ENCODE results near the gene LCE2C.

The LCE2C gene

DNA sequence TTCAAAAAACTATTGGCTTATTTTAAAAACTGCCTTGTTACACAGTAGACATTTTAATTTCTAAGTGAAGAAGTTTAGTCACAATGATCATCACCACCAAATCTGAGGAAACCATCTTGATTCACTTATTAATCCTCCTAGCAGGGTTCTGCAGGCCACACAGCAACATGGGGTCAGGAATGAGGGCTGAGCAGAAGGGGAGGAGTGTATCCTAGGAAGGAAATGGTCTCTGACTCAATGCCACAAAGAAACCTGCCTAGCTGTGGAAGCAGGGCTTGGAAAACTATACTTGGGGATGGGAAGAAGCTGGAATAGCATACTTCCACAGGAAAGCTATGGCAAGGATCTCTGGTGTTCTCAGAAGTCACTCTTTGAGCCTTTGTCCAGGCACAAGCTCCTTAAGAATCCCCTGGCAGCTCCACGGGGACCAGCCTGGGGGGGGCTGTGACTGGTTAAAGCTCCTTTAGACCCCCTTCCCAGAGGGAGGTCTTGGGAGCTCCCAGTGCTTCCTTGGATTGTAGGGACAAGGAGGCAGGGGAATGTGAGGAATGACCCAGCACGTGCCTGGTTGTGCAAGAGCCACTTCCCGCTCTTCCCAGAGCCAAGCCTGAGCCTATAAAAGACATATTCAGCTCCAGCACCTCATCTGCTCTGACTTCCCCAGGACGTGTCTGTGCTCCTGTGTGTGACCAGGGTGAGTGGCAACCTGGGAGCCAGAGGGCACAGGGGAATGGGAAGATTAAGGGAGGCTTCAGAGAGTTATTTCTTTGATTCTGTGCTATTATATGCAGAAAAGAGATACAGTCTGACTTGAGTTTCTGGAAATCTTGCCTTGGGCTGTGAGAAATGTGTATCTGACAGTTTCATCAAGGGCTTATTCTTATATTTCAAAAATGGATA is 22.9 kb downstream of the LCE2C start, which contains the start of gene LCE2A:
Gene LCE2A (plus strand): TSS at position 645 of the 900 bp plus-strand sequence. CDS start 557 bp downstream, outside the sequence.
- Histone ChIP-seq H3K4me3 (replicated peaks; ENCODE audit: low read depth, low read length) (no peak within 1 kb of the TSS), H3K36me3 (ENCODE audit: control insufficient read depth, insufficient read depth, low read length) (no peaks in the 10 kb centered on the region), H3K27me3 (replicated peaks; ENCODE audit: control insufficient read depth, insufficient read depth, low read length) (no peaks in the 10 kb centered on the region; the same call in 1 of the 2 replicates)
- DNase-seq (ENCODE audit: extremely low read depth, insufficient read length) = no peak
- TF ChIP-seq, protein P1, sequence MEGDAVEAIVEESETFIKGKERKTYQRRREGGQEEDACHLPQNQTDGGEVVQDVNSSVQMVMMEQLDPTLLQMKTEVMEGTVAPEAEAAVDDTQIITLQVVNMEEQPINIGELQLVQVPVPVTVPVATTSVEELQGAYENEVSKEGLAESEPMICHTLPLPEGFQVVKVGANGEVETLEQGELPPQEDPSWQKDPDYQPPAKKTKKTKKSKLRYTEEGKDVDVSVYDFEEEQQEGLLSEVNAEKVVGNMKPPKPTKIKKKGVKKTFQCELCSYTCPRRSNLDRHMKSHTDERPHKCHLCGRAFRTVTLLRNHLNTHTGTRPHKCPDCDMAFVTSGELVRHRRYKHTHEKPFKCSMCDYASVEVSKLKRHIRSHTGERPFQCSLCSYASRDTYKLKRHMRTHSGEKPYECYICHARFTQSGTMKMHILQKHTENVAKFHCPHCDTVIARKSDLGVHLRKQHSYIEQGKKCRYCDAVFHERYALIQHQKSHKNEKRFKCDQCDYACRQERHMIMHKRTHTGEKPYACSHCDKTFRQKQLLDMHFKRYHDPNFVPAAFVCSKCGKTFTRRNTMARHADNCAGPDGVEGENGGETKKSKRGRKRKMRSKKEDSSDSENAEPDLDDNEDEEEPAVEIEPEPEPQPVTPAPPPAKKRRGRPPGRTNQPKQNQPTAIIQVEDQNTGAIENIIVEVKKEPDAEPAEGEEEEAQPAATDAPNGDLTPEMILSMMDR (IDR thresholded peaks at IDR 0.05; ENCODE audit: insufficient read depth, low read length, poor library complexity, severe bottlenecking) = no peak

DNA sequence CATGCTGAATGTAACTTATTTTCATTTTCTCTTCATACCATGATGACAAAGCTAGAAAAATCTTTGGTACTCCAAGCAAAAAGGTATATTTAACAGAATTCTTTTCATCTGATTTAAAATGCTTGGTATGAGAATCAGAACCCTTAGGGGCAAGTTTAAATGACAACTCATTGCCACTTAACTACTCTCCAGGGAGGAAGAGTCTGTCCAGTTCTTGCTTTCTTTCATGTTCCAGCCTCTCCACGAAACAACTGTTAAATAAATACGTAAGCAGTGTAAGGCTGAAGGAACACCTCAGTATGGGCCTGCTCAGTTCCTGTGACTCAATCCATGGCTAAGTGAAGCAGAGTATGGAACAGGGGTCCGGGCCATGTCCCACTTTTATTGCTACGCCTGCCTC is 24.7 kb downstream of the LCE2C start:
- no peaks in the 10 kb centered on the region for H3K36me3 ChIP-seq (ENCODE audit: control insufficient read depth, insufficient read depth, low read length)
- no peak for DNase-seq (ENCODE audit: extremely low read depth, insufficient read length)
- TF ChIP-seq, protein P1 (IDR thresholded peaks at IDR 0.05; ENCODE audit: insufficient read depth, low read length, poor library complexity, severe bottlenecking) = no peak

DNA sequence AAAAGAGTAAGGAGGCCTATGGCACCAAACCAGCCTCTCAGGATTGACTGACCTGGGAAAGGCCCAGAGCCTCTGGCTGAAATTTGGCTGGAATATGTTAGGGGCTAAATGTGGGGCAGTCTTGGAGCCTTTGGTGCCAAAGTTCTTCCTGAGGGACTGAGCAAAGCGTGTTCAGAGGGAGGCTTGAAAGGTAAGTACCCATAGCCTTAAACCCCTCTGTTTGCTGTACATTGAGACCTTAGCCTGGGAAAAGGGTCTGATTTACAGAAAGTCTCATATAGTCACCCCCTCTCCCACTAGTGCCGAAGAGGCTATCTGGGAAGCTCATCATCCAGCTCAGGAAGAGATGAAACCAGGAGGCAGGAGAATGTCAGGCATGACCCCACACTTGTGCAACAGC is 32.8 kb downstream of the LCE2C start, which contains the start of gene LCE4A:
Gene LCE4A (plus strand): TSS at position 301 of the 400 bp plus-strand sequence. CDS start 916 bp downstream, outside the sequence.
- no peaks in the 10 kb centered on the region for H3K36me3 ChIP-seq (ENCODE audit: control insufficient read depth, insufficient read depth, low read length)
- H3K4me3 ChIP-seq (replicated peaks; ENCODE audit: low read depth, low read length) = no peak within 1 kb of the TSS
- TF ChIP-seq, protein P1 (IDR thresholded peaks at IDR 0.05; ENCODE audit: insufficient read depth, low read length, poor library complexity, severe bottlenecking) = no peak
- no peak for DNase-seq (ENCODE audit: extremely low read depth, insufficient read length)
- no peaks in the 10 kb centered on the region for H3K27me3 ChIP-seq (replicated peaks; ENCODE audit: control insufficient read depth, insufficient read depth, low read length)

More for the DNA sequence above, 24.7 kb downstream of the LCE2C start:
- no peak overlapping the region for H3K4me3 ChIP-seq (replicated peaks; ENCODE audit: low read depth, low read length)
- no peaks in the 10 kb centered on the region; the same call in 1 of the 2 replicates for H3K27me3 ChIP-seq (replicated peaks; ENCODE audit: control insufficient read depth, insufficient read depth, low read length)

DNA sequence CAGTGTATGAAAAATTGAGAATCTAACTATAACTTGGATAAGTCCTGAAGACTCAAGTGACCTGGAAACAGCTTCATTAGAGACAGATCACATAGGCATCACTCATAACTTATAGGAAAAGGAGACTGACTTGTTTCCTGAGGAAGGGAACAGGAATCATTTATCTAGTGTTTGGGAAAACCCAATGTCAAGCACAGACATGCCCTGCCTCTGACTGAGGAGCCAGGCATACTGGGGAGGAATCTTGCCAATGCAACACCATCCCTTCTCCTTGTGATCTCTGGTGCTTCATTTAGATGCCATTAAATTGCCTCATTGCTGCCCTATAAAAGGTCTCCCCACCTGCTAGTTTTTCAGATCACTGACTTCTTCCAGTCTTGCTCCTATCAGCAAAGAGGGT is 43.2 kb downstream of the LCE2C start:
- Histone ChIP-seq H3K36me3 (ENCODE audit: control insufficient read depth, insufficient read depth, low read length) (no peaks in the 10 kb centered on the region), H3K27me3 (replicated peaks; ENCODE audit: control insufficient read depth, insufficient read depth, low read length) (no peaks in the 10 kb centered on the region; the same call in 1 of the 2 replicates)
- TF ChIP-seq, protein P1 (IDR thresholded peaks at IDR 0.05; ENCODE audit: insufficient read depth, low read length, poor library complexity, severe bottlenecking) = no peak

DNA sequence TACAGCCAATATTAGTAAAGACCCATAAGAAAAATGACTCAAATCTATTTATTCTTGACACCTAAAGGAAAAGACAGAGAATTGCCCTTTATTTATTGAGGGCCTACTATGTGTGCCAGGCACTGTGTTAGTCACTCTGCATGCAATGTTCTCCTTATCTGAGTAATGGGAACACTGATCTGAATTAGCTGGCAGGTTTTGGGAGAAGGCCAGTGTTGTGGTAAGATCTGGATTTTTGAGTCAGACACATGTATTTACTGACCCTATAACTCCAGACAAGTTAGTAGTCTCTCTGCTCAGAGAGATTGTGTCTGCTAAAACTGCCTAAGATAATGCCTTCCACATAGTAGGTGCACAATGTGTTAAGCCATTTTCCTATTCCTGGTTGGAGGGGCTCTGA is 50.2 kb downstream of the LCE2C start:
- no peak overlapping the region for H3K4me3 ChIP-seq (replicated peaks; ENCODE audit: low read depth, low read length)
- TF ChIP-seq, protein P1 (IDR thresholded peaks at IDR 0.05; ENCODE audit: insufficient read depth, low read length, poor library complexity, severe bottlenecking) = no peak
- no peaks in the 10 kb centered on the region for H3K36me3 ChIP-seq (ENCODE audit: control insufficient read depth, insufficient read depth, low read length)
- H3K27me3 ChIP-seq (replicated peaks; ENCODE audit: control insufficient read depth, insufficient read depth, low read length) = no peaks in the 10 kb centered on the region; the same call in 1 of the 2 replicates
- no peak for DNase-seq (ENCODE audit: extremely low read depth, insufficient read length)

More for the DNA sequence above, 43.2 kb downstream of the LCE2C start:
- DNase-seq (ENCODE audit: extremely low read depth, insufficient read length) = no peak
- H3K4me3 ChIP-seq (replicated peaks; ENCODE audit: low read depth, low read length) = no peak overlapping the region

Data from GM06990 (cell line).